Measurements from ENCODE around the gene ALS2. TPM values are rescaled to one million over a fixed set of nuclear protein-coding genes. Genes with fewer than 3 reads are reported as not detected.

The ALS2 gene
- total and polyA plus RNA-seq, 3 experiments from 2014 or later, result 4.1 to 18.0 (median 16.9) TPM

DNA sequence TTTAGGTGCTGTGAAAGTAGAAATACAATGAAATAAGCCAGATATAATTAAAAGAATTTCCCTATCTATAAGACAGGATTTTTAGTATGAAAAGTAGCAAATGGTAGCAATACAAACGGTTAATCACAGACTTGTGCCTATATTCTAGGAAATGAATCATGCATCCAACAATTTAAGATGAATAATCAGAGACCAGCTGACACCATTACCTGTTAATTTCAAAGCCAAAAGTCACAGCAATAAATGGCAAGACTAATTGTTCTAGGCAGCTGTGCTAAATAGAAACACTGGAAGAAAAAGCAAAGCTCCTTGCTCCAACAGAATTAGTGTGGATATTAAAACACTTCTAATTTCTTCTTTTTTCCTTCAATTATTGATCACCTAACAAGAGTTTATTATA lies 47.2 kb downstream of the ALS2 start:
- POLR2A ChIA-PET, result no interaction called here
- Mint-ChIP-seq H3K27ac (no peak overlapping the region), H3K9me3 (peaks cover 0 to 7% (median 5%) of the 10 kb centered on the region in 5 donors), H3K36me3 (peaks cover 24 to 57% (median 37%) of the 10 kb centered on the region in 3 donors), H3K4me3 (no peak overlapping the region), H3K27me3 (no peaks in the 10 kb centered on the region), H3K4me1 (no peaks in the 10 kb centered on the region)
- no peak for DNase-seq
- no peak overlapping the region for H3K4me3 ChIP-seq (ENCODE audit: low read length)
- no peaks in the 10 kb centered on the region for H3K4me1 ChIP-seq (ENCODE audit: insufficient read depth, low read length)
- no peaks in the 10 kb centered on the region for H3K27me3 ChIP-seq (ENCODE audit: insufficient read depth, low read length, poor library complexity, severe bottlenecking)
- no peak overlapping the region for H3K27ac ChIP-seq (ENCODE audit: low read depth, low read length)
- CTCF ChIA-PET, result no interaction called here
- no peaks in the 10 kb centered on the region for H3K9me3 ChIP-seq (ENCODE audit: low read length)
- no peaks in the 10 kb centered on the region for H3K36me3 ChIP-seq (ENCODE audit: insufficient read depth, low read length)

DNA sequence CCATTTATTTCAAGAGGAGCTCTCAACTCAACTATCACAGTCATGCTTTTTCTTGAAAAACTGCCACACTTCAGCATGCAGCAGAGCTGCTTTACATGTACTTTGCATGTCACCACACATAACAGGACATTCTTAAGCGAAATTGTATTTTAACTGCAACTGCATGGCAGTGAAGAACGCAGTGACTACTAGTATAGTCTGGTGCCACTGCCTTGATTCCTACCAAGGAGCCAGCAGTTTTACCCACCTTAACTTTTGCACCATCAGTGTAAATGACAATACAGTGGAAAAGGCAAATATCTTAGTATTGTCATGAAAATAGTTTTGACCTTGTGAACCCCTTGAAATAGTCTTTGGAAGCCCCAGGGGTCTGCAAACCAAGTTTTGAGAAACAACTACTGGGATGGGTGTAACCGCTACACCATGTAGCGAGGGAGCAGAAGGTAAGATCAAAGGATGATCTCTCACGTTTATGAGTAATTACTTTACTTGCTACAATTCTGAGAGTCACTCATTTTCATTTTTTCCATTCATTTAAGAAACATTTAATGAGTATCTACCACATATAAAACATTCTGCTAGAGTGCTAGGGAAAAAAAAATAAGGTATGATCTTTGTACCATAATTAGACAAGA lies 50.0 kb downstream of the ALS2 start:
- Histone ChIP-seq H3K4me1 (ENCODE audit: insufficient read depth, low read length) (no peaks in the 10 kb centered on the region), H3K4me3 (ENCODE audit: low read length) (no peak overlapping the region), H3K27ac (ENCODE audit: low read depth, low read length) (no peak overlapping the region), H3K27me3 (ENCODE audit: insufficient read depth, low read length, poor library complexity, severe bottlenecking) (no peaks in the 10 kb centered on the region), H3K36me3 (ENCODE audit: insufficient read depth, low read length) (no peaks in the 10 kb centered on the region), H3K9me3 (ENCODE audit: low read length) (no peaks in the 10 kb centered on the region)
- ChIA-PET CTCF (no interaction called here), POLR2A (no interaction called here)
- no peaks in the 10 kb centered on the region for H3K4me1 Mint-ChIP-seq
- DNase-seq, result no peak
- peaks cover 30 to 61% (median 31%) of the 10 kb centered on the region in 3 donors for H3K36me3 Mint-ChIP-seq
- H3K9me3 Mint-ChIP-seq, result peaks cover 0 to 3% (median 0%) of the 10 kb centered on the region in 5 donors
- peak overlapping the region in 1 of 8 donors; percentile 13 for H3K27ac Mint-ChIP-seq
- no peak overlapping the region for H3K4me3 Mint-ChIP-seq
- H3K27me3 Mint-ChIP-seq, result no peaks in the 10 kb centered on the region

DNA sequence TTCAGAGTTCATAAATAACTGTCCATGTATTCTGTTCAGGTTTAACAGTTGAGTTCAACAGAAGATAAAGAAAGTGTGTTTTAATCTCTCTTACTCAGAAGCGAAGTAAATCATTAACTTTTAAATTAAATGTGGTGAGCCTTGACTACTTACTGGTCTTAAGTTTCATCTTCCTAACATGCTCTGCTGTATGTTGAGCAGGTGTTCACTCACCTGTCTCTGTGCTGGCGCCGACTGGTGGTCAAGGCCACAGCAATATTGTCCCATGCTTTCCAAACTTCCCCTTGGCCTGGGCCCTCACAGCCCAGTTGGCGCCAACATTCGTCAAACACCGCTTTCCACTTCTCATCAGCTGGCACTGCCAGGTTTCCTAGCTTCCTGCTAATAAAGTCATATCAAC lies 65.3 kb downstream of the ALS2 start:
- Mint-ChIP-seq H3K9me3 (peaks cover 0 to 5% (median 2%) of the 10 kb centered on the region in 5 donors), H3K4me3 (no peak overlapping the region), H3K4me1 (no peaks in the 10 kb centered on the region), H3K27ac (no peak overlapping the region), H3K36me3 (peaks cover 33 to 66% (median 34%) of the 10 kb centered on the region in 3 donors), H3K27me3 (peaks cover 0 to 1% of the 10 kb centered on the region in 2 donors)
- H3K36me3 ChIP-seq (ENCODE audit: insufficient read depth, low read length), result peaks cover 6% of the 10 kb centered on the region
- no peak overlapping the region for H3K27ac ChIP-seq (ENCODE audit: low read depth, low read length)
- no peak overlapping the region for H3K4me3 ChIP-seq (ENCODE audit: low read length)
- ChIA-PET CTCF (no interaction called here), POLR2A (no interaction called here)
- no peaks in the 10 kb centered on the region for H3K4me1 ChIP-seq (ENCODE audit: insufficient read depth, low read length)
- H3K27me3 ChIP-seq (ENCODE audit: insufficient read depth, low read length, poor library complexity, severe bottlenecking), result no peaks in the 10 kb centered on the region
- no peak for DNase-seq
- H3K9me3 ChIP-seq (ENCODE audit: low read length), result no peaks in the 10 kb centered on the region

DNA sequence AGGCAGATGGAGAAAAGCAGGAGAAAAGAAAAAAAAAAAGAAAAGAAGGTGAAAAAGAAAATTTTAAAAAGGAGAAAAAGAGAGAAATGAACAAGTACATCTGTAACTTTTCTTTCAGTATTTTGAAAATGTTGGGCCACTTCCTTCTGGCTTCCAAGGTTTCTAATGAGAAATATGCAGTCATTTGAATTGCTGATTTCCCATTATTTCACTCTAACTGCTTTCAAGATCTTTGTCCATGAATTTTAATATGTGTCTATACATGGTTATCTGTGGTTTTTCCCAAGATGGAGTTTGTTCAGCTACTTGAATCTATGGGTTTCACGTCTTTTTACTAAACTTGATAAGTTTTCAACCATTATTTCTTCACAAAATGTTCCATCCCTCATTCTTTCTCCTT lies 68.0 kb downstream of the ALS2 start:
- POLR2A ChIA-PET, result interaction anchor here (0.6 kb wide), 1 partner anchor 23 kb away, joined by 4 read pairs; no protein-coding TSS in a partner anchor
- Mint-ChIP-seq H3K4me1 (peaks cover 0 to under 1% (median 0%) of the 10 kb centered on the region in 3 donors), H3K4me3 (no peak overlapping the region), H3K9me3 (no peaks in the 10 kb centered on the region), H3K27me3 (peaks cover 0 to 1% of the 10 kb centered on the region in 2 donors), H3K36me3 (peaks cover 21 to 70% (median 40%) of the 10 kb centered on the region in 3 donors), H3K27ac (no peak overlapping the region)
- no peak overlapping the region for H3K4me3 ChIP-seq (ENCODE audit: low read length)
- no peaks in the 10 kb centered on the region for H3K27me3 ChIP-seq (ENCODE audit: insufficient read depth, low read length, poor library complexity, severe bottlenecking)
- no peaks in the 10 kb centered on the region for H3K9me3 ChIP-seq (ENCODE audit: low read length)
- peaks cover 6% of the 10 kb centered on the region for H3K36me3 ChIP-seq (ENCODE audit: insufficient read depth, low read length)
- CTCF ChIA-PET, result no interaction called here
- H3K4me1 ChIP-seq (ENCODE audit: insufficient read depth, low read length), result no peaks in the 10 kb centered on the region
- DNase-seq, result no peak
- no peak overlapping the region for H3K27ac ChIP-seq (ENCODE audit: low read depth, low read length)

DNA sequence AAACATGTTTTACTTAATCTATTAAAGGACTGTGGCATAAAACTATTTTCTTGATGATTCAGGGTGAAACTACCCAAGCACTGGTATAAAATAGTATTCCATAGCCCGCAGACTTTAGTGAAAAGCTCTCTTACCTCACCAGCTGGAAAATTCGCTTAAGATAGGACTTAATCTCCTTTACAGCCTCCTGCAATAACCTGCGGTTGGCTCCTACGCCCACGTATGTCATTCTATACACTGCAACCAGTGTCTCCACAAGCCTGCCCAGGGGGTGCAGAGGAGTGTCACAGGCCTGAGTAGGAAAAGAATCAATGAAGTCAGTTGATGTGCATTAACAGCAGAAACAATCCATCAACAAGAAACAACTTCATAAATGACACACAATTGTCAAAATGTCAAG lies 71.0 kb downstream of the ALS2 start:
- H3K4me1 Mint-ChIP-seq, result peaks cover 0 to 3% (median 0%) of the 10 kb centered on the region in 3 donors
- Histone ChIP-seq H3K27me3 (ENCODE audit: insufficient read depth, low read length, poor library complexity, severe bottlenecking) (no peaks in the 10 kb centered on the region), H3K9me3 (ENCODE audit: low read length) (no peaks in the 10 kb centered on the region), H3K27ac (ENCODE audit: low read depth, low read length) (no peak overlapping the region), H3K4me3 (ENCODE audit: low read length) (no peak overlapping the region), H3K36me3 (ENCODE audit: insufficient read depth, low read length) (peaks cover 6% of the 10 kb centered on the region), H3K4me1 (ENCODE audit: insufficient read depth, low read length) (no peaks in the 10 kb centered on the region)
- no peak for DNase-seq
- no peak overlapping the region for H3K27ac Mint-ChIP-seq
- ChIA-PET POLR2A (no interaction called here), CTCF (no interaction called here)
- no peak overlapping the region for H3K4me3 Mint-ChIP-seq
- H3K27me3 Mint-ChIP-seq, result peaks cover 0 to 1% of the 10 kb centered on the region in 2 donors
- no peaks in the 10 kb centered on the region for H3K9me3 Mint-ChIP-seq
- peaks cover 16 to 68% (median 35%) of the 10 kb centered on the region in 3 donors for H3K36me3 Mint-ChIP-seq

DNA sequence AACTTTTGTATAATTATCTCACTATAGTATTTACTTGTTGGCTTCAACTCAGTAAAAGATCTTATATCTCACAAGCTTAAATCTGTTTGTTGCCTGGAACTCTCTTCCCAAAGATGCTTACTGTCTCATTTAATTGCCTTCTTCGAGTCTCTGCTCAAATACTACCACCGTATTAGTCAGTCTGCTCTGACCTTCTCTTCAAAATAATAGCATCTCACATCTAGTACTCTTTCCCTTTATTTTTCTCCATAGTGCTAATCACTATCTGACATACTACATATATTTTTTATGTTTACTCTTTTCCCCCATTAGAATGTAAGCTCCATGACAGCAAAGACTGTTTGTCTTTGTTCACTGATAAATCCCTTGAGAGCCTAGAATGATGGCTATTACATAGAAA lies 71.7 kb downstream of the ALS2 start:
- Mint-ChIP-seq H3K27ac (no peak overlapping the region), H3K4me1 (peaks cover 0 to 3% (median 0%) of the 10 kb centered on the region in 3 donors), H3K36me3 (peaks cover 16 to 68% (median 31%) of the 10 kb centered on the region in 3 donors), H3K27me3 (peaks cover 0 to 1% of the 10 kb centered on the region in 2 donors), H3K9me3 (no peaks in the 10 kb centered on the region), H3K4me3 (no peak overlapping the region)
- Histone ChIP-seq H3K9me3 (ENCODE audit: low read length) (no peaks in the 10 kb centered on the region), H3K4me1 (ENCODE audit: insufficient read depth, low read length) (no peaks in the 10 kb centered on the region), H3K27me3 (ENCODE audit: insufficient read depth, low read length, poor library complexity, severe bottlenecking) (no peaks in the 10 kb centered on the region), H3K27ac (ENCODE audit: low read depth, low read length) (no peak overlapping the region), H3K4me3 (ENCODE audit: low read length) (no peak overlapping the region), H3K36me3 (ENCODE audit: insufficient read depth, low read length) (no peaks in the 10 kb centered on the region)
- no peak for DNase-seq
- POLR2A ChIA-PET, result no interaction called here
- CTCF ChIA-PET, result no interaction called here

DNA sequence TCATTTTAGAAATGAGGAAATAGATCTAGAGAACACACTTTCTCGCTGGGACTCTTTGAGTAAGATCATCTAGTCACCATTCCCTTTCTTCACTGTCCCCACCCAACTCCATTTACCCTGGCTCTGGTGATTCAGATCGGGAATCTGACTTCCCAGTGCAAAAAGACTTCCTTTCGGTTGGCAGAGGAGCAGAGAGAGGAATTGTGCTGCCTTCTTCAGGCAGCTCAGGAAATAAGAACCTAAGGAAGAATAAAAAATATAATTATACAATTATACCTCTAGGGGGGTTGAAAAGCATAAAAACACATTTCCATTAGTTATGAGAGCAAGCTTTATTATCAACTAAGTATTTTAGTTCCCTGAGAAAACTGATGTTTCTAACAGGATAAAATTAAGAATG lies 73.0 kb downstream of the ALS2 start:
- CTCF ChIA-PET, result no interaction called here
- DNase-seq, result no peak
- no peaks in the 10 kb centered on the region for H3K36me3 ChIP-seq (ENCODE audit: insufficient read depth, low read length)
- Mint-ChIP-seq H3K4me3 (no peak overlapping the region), H3K9me3 (no peaks in the 10 kb centered on the region), H3K36me3 (peaks cover 21 to 68% (median 29%) of the 10 kb centered on the region in 3 donors), H3K27ac (peak overlapping the region in 1 of 8 donors; percentile 47), H3K27me3 (peaks cover 0 to 1% of the 10 kb centered on the region in 2 donors), H3K4me1 (peaks cover 0 to 3% (median 0%) of the 10 kb centered on the region in 3 donors)
- no peaks in the 10 kb centered on the region for H3K4me1 ChIP-seq (ENCODE audit: insufficient read depth, low read length)
- no peak overlapping the region for H3K4me3 ChIP-seq (ENCODE audit: low read length)
- no peak overlapping the region for H3K27ac ChIP-seq (ENCODE audit: low read depth, low read length)
- H3K9me3 ChIP-seq (ENCODE audit: low read length), result no peaks in the 10 kb centered on the region
- H3K27me3 ChIP-seq (ENCODE audit: insufficient read depth, low read length, poor library complexity, severe bottlenecking), result no peaks in the 10 kb centered on the region
- POLR2A ChIA-PET, result no interaction called here

DNA sequence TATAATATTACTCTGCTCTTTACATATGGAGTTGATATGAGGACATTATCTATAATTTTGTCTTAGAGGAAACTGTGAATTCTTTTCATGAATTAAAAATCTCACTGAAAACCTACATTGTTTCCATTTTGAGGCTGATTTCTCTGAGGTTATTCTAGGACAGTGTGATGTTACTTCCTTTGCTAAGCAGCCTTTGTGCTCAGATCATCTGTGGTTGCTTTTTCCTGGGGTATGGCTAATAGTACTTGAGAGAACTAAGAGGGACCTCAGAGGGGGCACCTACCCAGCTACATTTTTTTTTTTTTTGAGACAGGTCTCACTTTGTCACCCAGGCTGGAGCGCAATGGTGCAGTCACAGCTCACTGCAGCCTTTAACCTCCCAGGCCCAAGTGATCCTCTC lies 73.6 kb downstream of the ALS2 start:
- H3K27ac Mint-ChIP-seq, result no peak overlapping the region
- H3K4me1 Mint-ChIP-seq, result peaks cover 0 to 3% (median 0%) of the 10 kb centered on the region in 3 donors
- POLR2A ChIA-PET, result no interaction called here
- Histone ChIP-seq H3K4me3 (ENCODE audit: low read length) (no peak overlapping the region), H3K4me1 (ENCODE audit: insufficient read depth, low read length) (no peaks in the 10 kb centered on the region), H3K27ac (ENCODE audit: low read depth, low read length) (no peak overlapping the region), H3K27me3 (ENCODE audit: insufficient read depth, low read length, poor library complexity, severe bottlenecking) (no peaks in the 10 kb centered on the region), H3K9me3 (ENCODE audit: low read length) (no peaks in the 10 kb centered on the region), H3K36me3 (ENCODE audit: insufficient read depth, low read length) (no peaks in the 10 kb centered on the region)
- H3K36me3 Mint-ChIP-seq, result peaks cover 17 to 65% (median 26%) of the 10 kb centered on the region in 3 donors
- no peaks in the 10 kb centered on the region for H3K9me3 Mint-ChIP-seq
- no peaks in the 10 kb centered on the region for H3K27me3 Mint-ChIP-seq
- peak in 1 of 5 donors; percentile 1 for DNase-seq
- no peak overlapping the region for H3K4me3 Mint-ChIP-seq
- CTCF ChIA-PET, result no interaction called here

Data from CD8-positive, alpha-beta memory T cell (primary cell).